GM20000 (cell line): ENCODE measurements around the gene ANKRD12.

Experiments used
- DNase-seq: peaks from one replicate; pipeline ENCODE4 v3.0.0; 2012; ENCODE audit warnings: low spot score
- CTCF ChIP-seq: IDR thresholded peaks from 2 replicates; pipeline ENCODE4 v1.5.1; 2012; ENCODE audit warnings: mild to moderate bottlenecking, control low read depth; ENCODE audit errors: extremely low read depth, missing control alignments

Gene ANKRD12

DNA sequence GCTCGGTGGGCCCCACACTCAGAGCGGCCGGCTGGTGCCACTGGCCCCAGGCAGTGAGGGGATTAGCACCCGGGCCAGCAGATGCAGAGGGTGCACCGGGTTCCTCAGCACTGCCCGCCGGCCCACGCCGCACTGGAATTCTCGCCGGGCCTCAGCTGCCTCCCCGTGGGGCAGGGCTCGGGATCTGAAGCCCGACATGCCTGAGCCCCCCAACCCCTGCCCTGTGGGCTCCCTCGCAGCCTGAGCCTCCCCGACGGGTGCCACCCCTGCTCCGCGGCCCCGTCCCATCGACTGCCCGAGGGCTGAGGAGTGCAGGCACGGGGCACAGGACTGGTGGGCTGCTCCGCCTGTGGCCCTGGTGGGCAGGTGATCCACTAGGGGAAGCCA, 160.4 kb downstream of the ANKRD12 start:
- no peak for TF ChIP-seq CTCF
- DNase-seq: no peak

- TF ChIP-seq CTCF: no peak
- DNase-seq: no peak
Observed at GRCh38 chr18:9304388-9305070, 167.9 kb downstream of the ANKRD12 start.

GRCh38 chr18:9319333-9319732, 182.8 kb downstream of the ANKRD12 start:
- no peak for TF ChIP-seq CTCF
- DNase-seq: no peak

- no peak for DNase-seq
- no peak for TF ChIP-seq CTCF
Observed at GRCh38 chr18:9321017-9321452, 184.5 kb downstream of the ANKRD12 start.

GRCh38 chr18:9321736-9322135, 185.2 kb downstream of the ANKRD12 start:
- no peak for TF ChIP-seq CTCF
- DNase-seq: no peak

DNA sequence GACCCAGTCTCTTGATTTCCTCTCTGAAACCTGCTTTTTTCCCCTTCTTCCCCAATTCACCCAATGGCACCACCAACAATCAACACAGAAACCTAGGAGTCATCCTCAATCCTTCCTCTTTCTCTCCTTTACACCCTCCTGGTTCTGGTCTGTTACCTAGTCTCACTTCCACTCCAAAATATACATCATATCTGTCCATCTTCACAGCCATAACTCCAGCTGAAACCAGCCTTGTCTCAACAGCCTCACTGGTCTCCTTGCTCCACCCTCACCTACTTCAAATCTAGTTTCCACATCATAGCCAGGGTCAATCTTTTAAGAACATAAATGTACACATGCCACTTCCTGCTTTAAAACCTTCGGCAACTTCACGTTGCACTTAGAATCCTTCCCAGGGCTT, 186.2 kb downstream of the ANKRD12 start:
- DNase-seq: no peak
- TF ChIP-seq CTCF: no peak

- DNase-seq: no peak
Observed at GRCh38 chr18:9323750-9324445, 187.3 kb downstream of the ANKRD12 start.

More at GRCh38 chr18:9323750-9324445, 187.3 kb downstream of the ANKRD12 start:
- TF ChIP-seq CTCF: no peak
